HG03378 (cell line): ENCODE data around the gene OR5A1.
A peak's percentile ranks its signal among the peaks of the same experiment; 100 is the strongest.
"Not testable (repeated sequence)": the region's sequence is repeated elsewhere in the genome, so short reads cannot be mapped to it uniquely, and the experiment has no call there.

ENCODE experiments used
- ATAC-seq: cut with Tn5 transposase; IDR thresholded peaks from one replicate; pipeline ENCODE4 v1.9.1; 2021; ENCODE audit warnings: mild to moderate bottlenecking, moderate library complexity; ENCODE audit not compliant: unreplicated experiment

Gene OR5A1

GRCh38 chr11:59436169-59436568 lies at the start of gene OR5A1:
OR5A1 (plus strand) TSS chr11:59436469; CDS start chr11:59443169, 6,700 bp downstream.
- no peak for ATAC-seq

GRCh38 chr11:59394186-59394585 lies 42.1 kb upstream of the OR5A1 start:
- ATAC-seq, result no peak

- no peak for ATAC-seq
These were observed 35.6 kb upstream of the OR5A1 start for GRCh38 chr11:59400461-59401261.

- no peak for ATAC-seq
These were observed 35.1 kb upstream of the OR5A1 start for GRCh38 chr11:59401262-59401552.

GRCh38 chr11:59403546-59403945 lies 32.7 kb upstream of the OR5A1 start:
- no peak for ATAC-seq

- ATAC-seq, result no peak
These were observed 22.6 kb upstream of the OR5A1 start for GRCh38 chr11:59413646-59414045.

- ATAC-seq, result no peak
These were observed 21.2 kb upstream of the OR5A1 start for GRCh38 chr11:59415111-59415510.

GRCh38 chr11:59416613-59417012 lies 19.7 kb upstream of the OR5A1 start:
- ATAC-seq, result no peak

GRCh38 chr11:59417023-59417422 lies 19.2 kb upstream of the OR5A1 start:
- ATAC-seq, result no peak

- ATAC-seq, result no peak
These were observed 18.1 kb upstream of the OR5A1 start for GRCh38 chr11:59418156-59418555.

- no peak for ATAC-seq
These were observed 12.4 kb upstream of the OR5A1 start for GRCh38 chr11:59423835-59424234.

GRCh38 chr11:59425131-59425530 lies 11.1 kb upstream of the OR5A1 start:
- no peak for ATAC-seq

GRCh38 chr11:59426361-59427067 lies 9.8 kb upstream of the OR5A1 start, which contains the start of gene OR5A2:
OR5A2 (minus strand) TSS chr11:59426413; CDS start chr11:59422953, 3,460 bp downstream.
- no peak for ATAC-seq

GRCh38 chr11:59427068-59427382 lies 9.2 kb upstream of the OR5A1 start:
- ATAC-seq, result no peak

GRCh38 chr11:59429924-59430516 lies 6.2 kb upstream of the OR5A1 start:
- ATAC-seq, result peak; percentile 81

- no peak for ATAC-seq
These were observed 1.5 kb downstream of the OR5A1 start for GRCh38 chr11:59437770-59438169.

- ATAC-seq, result not testable (repeated sequence)
These were observed 9.4 kb downstream of the OR5A1 start for GRCh38 chr11:59445624-59446023.

- ATAC-seq, result no peak
These were observed 12.2 kb downstream of the OR5A1 start for GRCh38 chr11:59448484-59448883.

GRCh38 chr11:59456661-59457060 lies 20.4 kb downstream of the OR5A1 start, which contains the start of gene OR4D6:
OR4D6 (plus strand) TSS chr11:59456961; CDS start chr11:59456961, 0 bp downstream.
- ATAC-seq, result no peak

- no peak for ATAC-seq
These were observed 23.6 kb downstream of the OR5A1 start for GRCh38 chr11:59459916-59460315.

GRCh38 chr11:59463190-59463641 lies 26.9 kb downstream of the OR5A1 start:
- no peak for ATAC-seq

- no peak for ATAC-seq
These were observed 36.7 kb downstream of the OR5A1 start, which contains the start of gene OR4D10 for GRCh38 chr11:59473015-59473414. OR4D10 (plus strand) TSS chr11:59473315; CDS start chr11:59477430, 4,115 bp downstream.
